ENCODE results near the gene LRRFIP2.

- no peak for TF ChIP-seq CTCF (conservative IDR thresholded peaks at IDR 0.05)
- no peak for TF ChIP-seq ZFX (IDR thresholded peaks at IDR 0.05)
Observed at GRCh38 chr3:37096288-37096687, 78.1 kb downstream of the LRRFIP2 start.

Measured in C4-2B (cell line).